OCI-M2 (cell line): ENCODE data around the gene LAIR2.

ENCODE experiments used
- DNase-seq: peaks from one replicate; lab custom pipeline; 2025; ENCODE audit not compliant: unreplicated experiment; lab: John Stamatoyannopoulos, UW

Gene LAIR2

DNA sequence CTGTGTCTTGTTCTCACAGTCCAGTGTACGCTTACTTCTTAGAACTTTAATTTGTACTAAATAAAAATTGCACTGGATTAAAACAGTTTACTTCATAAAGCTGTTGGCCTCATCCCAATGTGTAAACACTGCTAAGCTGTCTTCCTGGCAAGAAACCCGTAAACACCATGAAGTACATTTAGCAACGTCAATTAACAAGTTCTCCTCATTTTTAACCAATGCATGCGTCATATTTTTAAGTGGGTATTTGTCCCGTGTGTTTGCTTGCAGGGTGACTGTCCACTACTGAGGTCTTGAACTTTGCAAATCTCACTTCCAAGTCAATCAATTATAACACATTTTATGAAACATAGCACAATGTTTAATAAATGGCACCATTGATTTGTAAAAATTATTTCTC is 28.2 kb downstream of the LAIR2 start:
- DNase-seq, result no peak

DNA sequence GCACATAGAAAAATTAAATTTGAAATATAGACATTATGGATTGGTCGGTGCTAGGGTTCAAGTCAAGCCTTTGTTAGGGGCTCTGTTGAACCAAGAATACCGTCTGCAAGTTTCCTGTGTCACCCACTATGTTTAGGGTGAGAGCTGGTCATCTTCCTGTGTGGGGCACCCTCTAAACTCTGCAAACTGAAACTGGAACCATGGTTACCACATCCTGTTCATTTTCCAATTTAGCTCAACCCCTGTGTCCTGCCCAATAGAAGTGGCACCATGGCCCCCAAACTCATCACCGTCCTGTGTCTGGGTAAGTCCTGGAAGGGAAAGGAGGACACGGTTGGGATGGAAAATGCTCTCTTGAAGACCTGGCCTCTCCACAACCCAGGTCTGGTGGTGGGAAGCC is 29.9 kb downstream of the LAIR2 start:
- DNase-seq, result no peak

- no peak for DNase-seq
These were observed 30.8 kb downstream of the LAIR2 start for GRCh38 chr19:54533476-54533875.

- DNase-seq, result no peak
These were observed 31.5 kb downstream of the LAIR2 start for GRCh38 chr19:54534156-54534555.

DNA sequence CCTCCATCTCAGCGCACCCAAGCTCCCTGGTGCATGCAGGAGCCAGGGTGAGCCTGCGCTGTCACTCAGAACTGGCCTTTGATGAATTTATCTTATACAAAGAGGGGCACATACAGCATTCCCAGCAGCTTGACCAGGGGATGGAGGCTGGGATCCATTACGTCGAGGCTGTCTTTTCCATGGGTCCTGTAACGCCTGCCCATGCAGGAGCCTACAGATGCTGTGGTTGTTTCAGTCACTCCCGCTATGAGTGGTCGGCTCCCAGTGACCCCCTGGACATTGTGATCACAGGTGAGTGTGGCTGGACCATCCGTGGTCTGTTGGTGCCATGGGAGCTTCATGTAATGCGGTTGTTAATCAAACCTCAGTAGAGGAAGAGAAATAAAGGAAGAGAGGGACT is 33.0 kb downstream of the LAIR2 start:
- no peak for DNase-seq

GRCh38 chr19:54536956-54537355 is 34.3 kb downstream of the LAIR2 start:
- no peak for DNase-seq

GRCh38 chr19:54541712-54542111 is 39.1 kb downstream of the LAIR2 start:
- DNase-seq, result no peak

- no peak for DNase-seq
These were observed 46.2 kb downstream of the LAIR2 start for GRCh38 chr19:54548806-54549205.

DNA sequence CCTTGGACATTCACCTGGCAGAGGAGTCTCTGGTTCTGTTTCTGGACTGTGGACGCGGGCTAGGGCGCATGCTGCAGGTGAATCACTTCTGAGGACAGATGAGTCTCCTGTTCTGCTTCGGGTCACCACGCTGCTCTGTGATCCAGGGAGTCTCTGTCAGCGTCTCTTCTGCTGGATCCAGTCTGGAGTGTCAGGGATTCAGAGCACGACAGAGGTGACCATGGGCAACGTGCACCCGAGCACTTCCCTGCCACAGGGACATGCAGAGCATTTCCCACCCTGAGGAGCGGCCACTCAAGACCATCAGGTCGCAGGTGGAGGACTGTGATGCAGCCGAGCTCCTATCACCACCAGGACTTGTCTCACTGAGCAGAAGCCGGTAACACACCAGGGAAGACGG is 46.6 kb downstream of the LAIR2 start:
- DNase-seq, result no peak

DNA sequence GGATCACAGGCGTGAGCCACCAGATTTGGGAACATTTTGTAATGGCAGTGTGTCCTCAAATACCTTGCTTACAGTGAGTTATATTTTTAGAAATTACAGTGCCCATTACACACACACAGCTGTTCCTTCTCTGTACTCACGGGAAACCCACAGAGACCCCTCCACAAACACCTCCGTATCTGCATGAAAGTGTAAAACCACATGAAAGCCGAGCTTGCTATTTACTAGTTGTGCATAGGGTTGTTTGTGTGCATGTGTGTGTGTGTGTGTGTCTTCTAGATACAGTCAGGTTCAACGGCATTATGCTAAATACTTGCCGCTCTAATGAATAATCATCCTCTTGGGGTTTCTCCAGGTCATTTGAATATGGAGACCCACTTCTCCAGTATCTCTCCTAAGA is 48.7 kb downstream of the LAIR2 start:
- DNase-seq, result no peak

DNA sequence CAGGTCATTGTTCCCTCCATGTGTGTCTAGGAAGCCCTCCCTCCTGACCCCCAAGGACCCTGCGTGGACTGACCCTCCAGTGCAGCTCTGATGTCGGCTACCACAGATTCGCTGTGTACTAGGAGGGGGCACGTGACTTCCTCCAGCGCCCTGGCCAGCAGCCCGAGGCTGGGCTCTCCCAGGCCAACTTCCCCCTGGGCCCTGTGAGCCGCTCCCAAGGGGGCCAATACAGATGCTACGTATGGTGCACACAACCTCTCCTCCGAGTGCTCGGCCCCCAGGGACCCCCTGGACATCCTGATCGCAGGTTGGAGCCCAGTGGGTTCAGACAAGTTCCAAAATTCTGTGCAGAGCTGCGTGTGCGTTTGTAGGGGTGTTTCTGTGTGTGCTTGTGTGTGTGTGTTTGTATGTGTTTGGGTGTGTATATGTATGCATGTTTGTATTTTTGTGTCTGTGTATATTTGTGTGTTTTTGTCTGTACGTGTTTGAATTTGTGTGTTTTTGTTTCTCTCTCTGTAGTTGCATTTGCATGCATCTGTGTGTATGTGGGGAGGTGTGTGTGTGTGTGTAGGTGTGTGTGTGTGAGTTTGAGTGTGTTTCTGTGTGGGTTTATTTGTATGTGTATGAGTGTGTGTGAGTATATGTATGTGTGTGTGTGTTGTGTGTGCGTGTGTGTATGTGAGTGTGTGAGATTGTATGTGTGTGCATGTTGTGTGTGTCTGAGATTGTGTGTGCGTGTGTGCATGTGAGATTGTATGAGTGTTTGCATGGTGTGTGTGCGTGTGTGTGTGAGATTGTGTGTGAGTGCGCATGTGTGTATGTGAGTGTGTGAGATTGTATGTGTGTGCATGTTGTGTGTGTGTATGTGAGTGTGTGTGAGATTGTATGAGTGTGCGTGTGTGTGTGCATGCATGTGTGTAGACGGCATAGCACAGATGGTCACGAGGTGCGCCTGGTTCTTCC is 49.6 kb downstream of the LAIR2 start:
- no peak for DNase-seq

DNA sequence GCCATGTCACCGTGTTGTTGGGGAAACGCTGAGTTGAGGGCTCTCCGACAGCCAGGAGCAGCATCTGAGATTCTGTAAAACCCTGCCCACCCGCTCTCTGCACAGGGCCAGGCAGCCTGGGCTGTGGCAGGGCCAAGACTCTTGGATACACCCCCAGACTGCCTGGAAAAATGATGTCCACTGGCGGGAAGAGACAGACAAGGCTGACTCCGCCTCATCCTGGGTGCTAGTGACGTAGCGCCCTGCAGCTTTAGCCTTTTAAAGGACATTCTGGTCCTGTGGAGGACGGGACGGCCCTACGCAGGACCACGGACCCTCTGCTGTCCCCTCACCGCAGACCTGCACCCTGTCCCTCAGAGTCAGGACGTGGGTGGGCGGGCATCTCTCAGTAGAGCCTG is 50.3 kb downstream of the LAIR2 start:
- DNase-seq, result no peak

DNA sequence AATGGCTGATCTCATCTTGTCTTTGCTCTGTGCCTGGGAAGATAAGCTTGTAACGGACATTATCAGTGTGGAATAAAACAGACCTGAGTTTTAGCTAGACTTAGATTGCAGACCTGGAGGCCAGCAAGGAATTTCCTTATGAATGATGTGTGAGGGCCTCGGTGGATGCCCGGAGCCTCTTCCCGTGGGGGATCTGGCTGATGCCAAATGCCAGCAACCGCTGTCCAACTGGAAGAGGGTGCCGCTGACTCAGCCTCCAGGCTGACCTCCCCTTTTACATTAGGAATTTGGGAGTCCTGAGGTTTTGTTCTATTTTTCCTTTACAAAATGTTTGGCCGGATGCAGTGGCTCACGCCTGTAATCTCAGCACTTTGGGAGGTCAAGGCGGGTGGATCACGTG is 51.4 kb downstream of the LAIR2 start:
- no peak for DNase-seq

DNA sequence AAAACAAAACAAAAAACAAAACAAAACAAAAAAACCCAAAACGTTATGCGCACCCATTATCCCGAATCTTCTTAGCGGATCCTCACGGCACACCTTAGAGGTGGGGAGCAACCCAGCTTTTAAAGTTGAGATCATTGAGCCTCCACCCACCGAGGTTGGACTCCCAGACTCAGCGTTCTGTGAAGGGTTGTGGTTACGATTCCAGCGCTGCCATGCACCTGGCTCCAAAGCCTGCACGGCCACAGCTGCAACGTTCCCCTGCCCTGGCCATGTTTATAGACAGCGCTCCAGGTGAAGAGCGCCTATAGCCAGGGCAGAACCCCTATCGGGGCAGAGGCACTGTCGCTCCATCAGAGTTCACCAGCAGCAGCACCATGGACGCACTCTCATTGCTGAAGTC is 52.3 kb downstream of the LAIR2 start:
- no peak for DNase-seq

- DNase-seq, result no peak
These were observed 53.6 kb downstream of the LAIR2 start for GRCh38 chr19:54556194-54556593.

GRCh38 chr19:54558339-54558738 is 55.7 kb downstream of the LAIR2 start:
- no peak for DNase-seq
